ENCODE measurements around the gene ANKRD34B.

Gene ANKRD34B

GRCh38 chr5:80509362-80509761 is 60.7 kb downstream of the ANKRD34B start:
- H3K4me3 ChIP-seq (ENCODE audit: control insufficient read depth, low read depth, low read length) = no peak overlapping the region
- no peak for DNase-seq (ENCODE audit: low read depth)
- no peak for TF ChIP-seq CTCF (IDR thresholded peaks at IDR 0.05; ENCODE audit: control insufficient read depth, insufficient read depth, low read depth, low read length, missing control alignments)

- TF ChIP-seq CTCF (IDR thresholded peaks at IDR 0.05; ENCODE audit: control insufficient read depth, insufficient read depth, low read depth, low read length, missing control alignments) = no peak
- no peak for DNase-seq (ENCODE audit: low read depth)
- no peak overlapping the region for H3K4me3 ChIP-seq (ENCODE audit: control insufficient read depth, low read depth, low read length)
These were observed 61.2 kb downstream of the ANKRD34B start for GRCh38 chr5:80508844-80509243.

DNA sequence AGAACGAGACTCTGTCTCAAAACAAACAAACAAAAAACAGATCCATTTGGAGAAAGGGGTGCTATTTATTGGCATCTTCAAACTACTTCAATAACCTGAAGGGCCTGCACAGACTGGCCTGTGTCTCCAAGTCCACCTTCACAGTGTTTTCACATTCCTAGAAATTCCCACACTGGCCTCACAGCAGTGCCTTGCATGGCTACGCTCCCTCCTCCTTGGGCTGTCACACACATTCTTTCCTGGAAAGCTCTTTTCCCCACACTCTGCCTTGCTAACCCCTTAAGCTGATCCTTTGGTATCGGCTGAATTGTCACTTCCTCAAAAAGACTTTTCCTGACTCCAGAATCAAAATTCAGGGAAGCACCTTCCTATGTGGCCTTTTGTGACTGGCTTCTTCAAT is 62.4 kb downstream of the ANKRD34B start:
- no peak for TF ChIP-seq CTCF (IDR thresholded peaks at IDR 0.05; ENCODE audit: control insufficient read depth, insufficient read depth, low read depth, low read length, missing control alignments)
- no peak overlapping the region for H3K4me3 ChIP-seq (ENCODE audit: control insufficient read depth, low read depth, low read length)
- DNase-seq (ENCODE audit: low read depth) = no peak

Measured in AG09309 (cell line).